Peyer's patch (tissue), 4 donors: ENCODE measurements around the gene B3GNT8.

Source experiments
- POLR2A ChIP-seq, 2 donors: fragments of 450-650 bp; IDR thresholded peaks; one replicate each; pipeline ENCODE4 v1.5.1; 2017; ENCODE audit warnings: antibody characterized with exemption in 2 of 2, mild to moderate bottlenecking in 2 of 2, moderate library complexity in 2 of 2
- TF ChIP-seq, protein P1 (sequence below), 6 experiments: fragments of 450-650 bp in 4 of 6; fragments of 200-600 bp in 2 of 6; sonication (generic) in 1 of 6; IDR thresholded peaks; one replicate each; pipeline ENCODE4 v1.5.1; 2017 to 2019; ENCODE audit warnings: antibody characterized with exemption in 6 of 6, mild to moderate bottlenecking in 3 of 6, moderate library complexity in 1 of 6

DNA sequence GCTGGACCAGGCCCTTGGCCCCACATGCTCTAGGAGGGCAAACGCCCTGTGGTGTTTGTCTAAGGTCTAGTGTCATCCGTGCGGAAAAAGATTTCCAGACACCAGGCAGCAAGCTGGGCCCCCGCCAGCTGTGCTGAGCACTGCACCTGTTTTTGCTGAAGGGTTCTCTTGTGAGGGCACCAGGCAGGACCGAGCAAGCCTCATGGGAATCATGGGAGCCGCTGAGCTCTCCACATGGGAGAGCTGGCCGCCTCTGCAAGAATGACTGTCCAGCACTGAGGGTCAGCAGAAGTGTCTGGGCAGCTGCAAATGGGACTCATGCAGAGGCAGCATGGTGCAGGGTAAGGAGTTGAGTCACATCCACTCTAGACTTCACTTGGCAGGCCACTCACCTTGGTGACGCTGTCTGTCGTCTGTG is 12.0 kb downstream of the B3GNT8 start:
- TF ChIP-seq, protein P1, sequence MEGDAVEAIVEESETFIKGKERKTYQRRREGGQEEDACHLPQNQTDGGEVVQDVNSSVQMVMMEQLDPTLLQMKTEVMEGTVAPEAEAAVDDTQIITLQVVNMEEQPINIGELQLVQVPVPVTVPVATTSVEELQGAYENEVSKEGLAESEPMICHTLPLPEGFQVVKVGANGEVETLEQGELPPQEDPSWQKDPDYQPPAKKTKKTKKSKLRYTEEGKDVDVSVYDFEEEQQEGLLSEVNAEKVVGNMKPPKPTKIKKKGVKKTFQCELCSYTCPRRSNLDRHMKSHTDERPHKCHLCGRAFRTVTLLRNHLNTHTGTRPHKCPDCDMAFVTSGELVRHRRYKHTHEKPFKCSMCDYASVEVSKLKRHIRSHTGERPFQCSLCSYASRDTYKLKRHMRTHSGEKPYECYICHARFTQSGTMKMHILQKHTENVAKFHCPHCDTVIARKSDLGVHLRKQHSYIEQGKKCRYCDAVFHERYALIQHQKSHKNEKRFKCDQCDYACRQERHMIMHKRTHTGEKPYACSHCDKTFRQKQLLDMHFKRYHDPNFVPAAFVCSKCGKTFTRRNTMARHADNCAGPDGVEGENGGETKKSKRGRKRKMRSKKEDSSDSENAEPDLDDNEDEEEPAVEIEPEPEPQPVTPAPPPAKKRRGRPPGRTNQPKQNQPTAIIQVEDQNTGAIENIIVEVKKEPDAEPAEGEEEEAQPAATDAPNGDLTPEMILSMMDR (IDR thresholded peaks at IDR 0.05), result no peak
- TF ChIP-seq POLR2A (IDR thresholded peaks at IDR 0.05), result no peak
